Measurements from ENCODE around the gene NAIF1.
"Not testable (repeated sequence)": the region's sequence is repeated elsewhere in the genome, so short reads cannot be mapped to it uniquely, and the experiment has no call there.

Gene NAIF1

GRCh38 chr9:128024761-128025308 is 42.3 kb downstream of the NAIF1 start:
- no peak for DNase-seq

DNA sequence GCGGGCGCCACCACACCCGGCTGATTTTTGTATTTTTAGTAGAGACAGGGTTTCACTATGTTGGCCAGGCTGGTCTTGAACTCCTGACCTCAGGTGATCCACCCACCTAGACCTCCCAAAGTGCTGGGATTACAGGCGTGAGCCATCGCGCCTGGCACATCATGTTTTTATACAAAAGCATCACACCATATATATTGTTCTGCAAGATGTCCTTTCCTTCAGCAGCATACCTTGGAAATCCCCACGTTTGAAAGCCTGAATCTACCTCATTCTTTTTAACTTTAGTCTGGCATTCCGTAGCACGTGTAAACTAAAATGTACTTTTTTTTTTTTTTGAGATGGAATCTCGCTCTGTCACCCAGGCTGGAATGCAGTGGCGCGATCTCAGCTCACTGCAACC is 43.4 kb downstream of the NAIF1 start:
- DNase-seq, result not testable (repeated sequence)

DNA sequence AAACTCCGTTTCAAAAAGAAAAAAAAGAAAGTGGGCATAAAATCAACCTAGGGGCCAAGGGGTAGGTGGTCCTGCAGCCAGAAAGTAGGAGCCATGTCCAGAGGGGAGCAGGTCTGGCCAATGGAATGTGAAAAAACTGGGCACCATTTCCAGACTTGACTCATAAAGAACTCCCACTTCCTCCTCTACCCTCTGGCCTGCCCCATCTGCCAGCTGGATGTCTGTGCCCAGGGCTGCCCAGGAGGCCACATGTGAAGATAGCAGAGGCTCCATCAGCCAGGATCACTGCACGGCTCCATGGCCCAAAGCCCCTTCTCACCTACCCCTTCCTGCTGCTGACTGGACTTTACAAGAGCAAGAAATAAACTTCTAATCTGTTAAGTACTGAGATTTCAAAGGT is 44.2 kb downstream of the NAIF1 start:
- DNase-seq, result no peak

GRCh38 chr9:128021098-128021497 is 46.0 kb downstream of the NAIF1 start:
- no peak for DNase-seq

GRCh38 chr9:128020692-128021091 is 46.4 kb downstream of the NAIF1 start:
- no peak for DNase-seq

DNA sequence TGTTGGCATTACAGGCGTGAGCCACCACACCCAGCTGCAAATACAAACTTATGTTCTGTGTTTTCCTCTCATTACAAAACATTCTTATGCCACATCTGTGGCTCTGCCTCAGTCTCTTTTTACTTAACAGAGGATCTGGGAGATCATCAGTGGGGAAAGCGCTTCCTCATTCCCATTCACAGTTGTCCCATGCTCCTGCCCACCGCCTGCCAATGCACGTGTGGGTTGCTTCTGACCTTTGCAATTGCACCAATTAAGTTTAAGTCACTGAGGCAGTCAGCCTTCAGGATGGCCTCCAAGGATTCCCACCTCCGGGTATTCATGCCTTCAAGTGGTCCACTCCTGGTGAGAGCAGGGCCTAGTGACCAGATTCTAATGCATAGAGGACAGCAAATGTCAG is 51.4 kb downstream of the NAIF1 start:
- DNase-seq, result no peak
